Mesodermal cell (in vitro differentiated cells): ENCODE results near the gene LCA5L.

ENCODE experiments used
- H3K27ac ChIP-seq: 2 replicates; pipeline ENCODE4 v1.7.0; 2013; ENCODE audit warnings: mild to moderate bottlenecking, low read depth, low read length, moderate library complexity; ENCODE audit not compliant: severe bottlenecking
- H3K36me3 ChIP-seq: 2 replicates; pipeline ENCODE4 v1.7.1; 2013; ENCODE audit warnings: mild to moderate bottlenecking, low read length, moderate library complexity; ENCODE audit not compliant: control insufficient read depth, insufficient read depth
- H3K4me1 ChIP-seq: one replicate; pipeline ENCODE4 v1.7.1; 2013; ENCODE audit warnings: mild to moderate bottlenecking, low read length; ENCODE audit not compliant: insufficient read depth, control insufficient read depth, poor library complexity, severe bottlenecking
- H3K4me3 ChIP-seq: 2 replicates; pipeline ENCODE4 v1.7.0; 2013; ENCODE audit warnings: low read length, control low read depth, mild to moderate bottlenecking; ENCODE audit not compliant: insufficient read depth, poor library complexity, severe bottlenecking; ENCODE audit errors: extremely low read depth
- H3K9me3 ChIP-seq: 2 replicates; pipeline ENCODE4 v1.7.1; 2013; ENCODE audit warnings: mild to moderate bottlenecking, low read length, moderate library complexity; ENCODE audit not compliant: control insufficient read depth
- WGBS, 2 experiments: methylation state at CpG; one replicate each; pipeline ENCODE4 v1.1.5; 2013; ENCODE audit warnings: missing lambda C conversion rate in 2 of 2; ENCODE audit not compliant: insufficient coverage in 2 of 2; 5-methylcytosine and 5-hydroxymethylcytosine counted together

The LCA5L gene

DNA sequence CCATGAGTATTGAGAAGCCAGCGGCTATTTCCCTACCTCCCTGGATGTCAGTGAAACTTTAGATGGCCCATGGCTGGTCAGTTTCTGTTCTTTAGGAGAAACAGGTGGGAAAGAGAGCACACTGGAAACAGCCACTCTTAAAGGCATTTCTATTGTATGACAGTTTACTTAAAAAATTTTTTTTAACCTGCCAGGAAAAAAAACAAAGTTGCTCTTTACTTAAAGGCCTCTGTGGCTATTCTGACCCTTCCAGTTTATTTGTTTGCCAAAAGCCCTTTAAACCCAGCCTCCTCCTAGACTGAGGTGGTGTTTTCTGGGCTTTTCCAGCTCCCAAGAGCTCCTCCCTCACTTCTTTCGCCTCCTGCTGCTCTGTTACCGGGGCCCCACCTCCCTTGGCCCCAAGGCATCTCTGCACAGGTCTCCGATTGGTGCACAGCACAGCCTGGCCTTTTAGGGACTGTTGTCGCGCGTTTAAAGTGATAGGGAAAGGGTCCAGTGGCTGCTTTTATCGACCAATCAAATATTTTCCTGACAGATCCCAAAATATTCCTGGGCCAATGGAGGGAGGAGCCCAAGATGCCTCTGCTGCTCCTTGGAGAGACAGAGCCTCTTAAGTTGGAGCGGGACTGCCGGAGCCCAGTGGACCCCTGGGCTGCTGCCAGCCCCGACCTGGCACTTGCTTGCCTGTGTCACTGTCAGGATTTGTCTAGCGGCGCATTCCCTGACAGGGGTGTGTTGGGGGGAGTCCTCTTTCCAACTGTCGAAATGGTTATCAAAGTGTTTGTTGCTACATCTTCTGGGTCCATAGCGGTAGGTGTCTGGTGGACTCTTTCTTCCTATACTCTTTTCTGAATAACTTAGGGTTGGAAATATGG lies 6.0 kb upstream of the LCA5L start, which contains the start of gene SH3BGR:
Gene SH3BGR, plus strand, starts transcription at position 639 of the 875 bp plus-strand sequence. Its CDS starts 127 bp downstream, at position 766.
- Histone ChIP-seq H3K4me1 (no peaks in the 10 kb centered on the region), H3K36me3 (no peaks in the 10 kb centered on the region), H3K4me3 (peak within 1 kb of the TSS; percentile 12), H3K27ac (peak within 1 kb of the TSS; percentile 47), H3K9me3 (no peaks in the 10 kb centered on the region)
- WGBS, 2 experiments = 43 to 46% methylated on average over 10 of the region's 15 CpGs

DNA sequence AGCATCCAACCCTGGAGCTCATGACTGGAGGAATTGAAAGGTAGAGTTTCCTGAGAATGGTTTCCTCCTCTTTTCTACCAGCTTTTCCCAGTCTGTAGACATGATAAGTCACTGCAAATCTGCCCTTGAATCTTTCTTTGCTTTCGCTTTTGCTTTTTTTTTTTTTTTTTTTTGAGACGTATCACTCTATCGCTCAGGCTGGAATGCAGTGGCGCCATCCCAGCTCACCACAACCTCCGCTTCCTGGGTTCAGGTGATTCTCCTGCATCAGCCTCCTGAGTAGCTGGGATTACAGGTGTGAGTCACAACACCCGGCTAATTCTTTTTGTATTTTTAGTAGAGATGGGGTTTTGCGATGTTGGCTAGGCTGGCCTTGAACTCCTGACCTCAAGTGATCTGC lies 1.7 kb upstream of the LCA5L start:
- no peaks in the 10 kb centered on the region for H3K9me3 ChIP-seq

DNA sequence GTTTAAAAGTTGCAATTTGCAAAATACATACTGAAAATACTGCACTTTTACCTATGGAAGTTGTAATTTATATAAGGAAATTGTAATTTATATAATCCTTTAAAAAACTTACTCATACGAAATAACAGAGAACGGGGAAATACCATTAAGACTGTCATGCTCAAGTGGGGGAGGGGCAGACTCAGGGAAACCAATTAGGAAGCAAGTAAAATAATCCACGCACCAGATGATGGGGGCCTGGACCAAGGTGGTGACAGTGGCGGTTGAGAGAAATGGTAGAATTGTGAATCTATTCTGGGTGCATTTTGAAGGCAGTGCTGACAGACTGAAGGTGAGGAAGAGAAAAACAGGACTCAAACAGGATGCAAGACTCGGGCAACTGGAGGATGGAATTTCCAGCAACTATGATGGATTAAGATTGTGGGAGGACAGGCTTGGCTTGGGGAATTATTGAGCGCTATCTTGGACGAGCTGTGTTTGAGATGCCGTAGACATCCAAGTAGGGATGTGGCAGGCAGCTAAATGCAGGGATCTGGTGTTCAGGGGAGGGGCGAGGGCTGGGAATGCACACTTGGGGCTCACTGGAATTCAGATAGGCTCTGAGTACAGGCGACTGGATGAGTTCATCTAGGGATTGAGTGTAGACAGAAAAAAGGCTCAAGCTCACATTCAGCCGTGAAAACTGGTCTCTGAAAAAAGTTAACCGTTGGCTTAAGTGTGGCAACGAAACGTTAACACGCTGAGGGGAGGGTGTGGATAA lies 977 bp downstream of the LCA5L start:
- WGBS, 2 experiments = 20 to 23% methylated on average over 13 of the region's 15 CpGs
- Histone ChIP-seq H3K27ac (peak overlapping the region; percentile 96), H3K4me1 (peaks cover 6% of the 10 kb centered on the region), H3K9me3 (no peaks in the 10 kb centered on the region), H3K4me3 (peak overlapping the region; percentile 83), H3K36me3 (no peaks in the 10 kb centered on the region)

More for the DNA sequence above, 1.7 kb upstream of the LCA5L start:
- H3K4me1 ChIP-seq = peaks cover 6% of the 10 kb centered on the region
- H3K27ac ChIP-seq = no peak overlapping the region
- no peaks in the 10 kb centered on the region for H3K36me3 ChIP-seq
- no peak overlapping the region for H3K4me3 ChIP-seq
- 93 to 100% methylated on average over 3 to 4 of the region's 7 CpGs for WGBS, 2 experiments

DNA sequence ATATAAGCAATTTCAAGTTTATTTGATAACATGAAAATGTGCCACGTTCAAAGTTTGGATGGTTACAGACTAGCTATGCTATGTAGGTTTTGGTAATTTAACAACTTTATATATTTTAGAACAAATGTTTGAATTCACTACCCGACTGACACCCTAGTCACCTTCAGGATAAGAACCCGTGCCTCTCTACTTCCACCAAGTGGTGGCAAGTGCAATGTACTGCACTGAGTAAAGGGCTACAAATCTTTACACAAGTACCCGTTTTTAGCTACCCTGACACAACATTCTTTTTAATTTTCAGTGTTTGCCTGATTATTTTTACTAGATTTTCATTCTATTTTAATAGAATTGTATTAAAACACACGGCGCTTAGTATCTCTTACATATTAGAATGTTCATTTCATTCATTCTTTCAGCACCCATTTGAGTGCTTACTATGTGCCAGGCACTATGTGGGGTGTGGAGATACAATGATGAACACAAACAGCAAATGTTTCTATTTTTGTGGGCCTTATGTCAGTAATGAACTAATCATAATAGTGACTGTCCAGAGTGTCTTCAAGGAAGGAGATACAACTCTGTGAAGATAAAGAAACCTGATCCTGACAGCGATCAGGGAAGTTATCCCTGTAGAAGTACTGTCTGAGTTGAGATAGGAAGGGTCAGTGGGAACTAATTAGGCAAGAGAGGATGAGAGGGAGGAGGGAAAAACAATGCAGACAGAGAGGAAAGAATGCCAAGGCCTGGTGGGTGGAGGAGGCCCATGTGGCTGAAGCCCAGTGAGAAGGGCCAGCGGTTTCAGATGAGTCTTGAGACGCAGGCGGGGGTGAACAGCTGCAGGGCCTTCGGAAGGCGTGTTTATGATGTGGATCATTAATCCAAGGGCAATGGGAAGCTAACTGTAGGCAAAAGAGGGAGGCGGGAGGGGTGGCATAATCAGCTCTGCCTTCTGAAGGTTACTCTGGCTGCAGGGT lies 3.8 kb downstream of the LCA5L start:
- Histone ChIP-seq H3K9me3 (no peaks in the 10 kb centered on the region), H3K36me3 (no peaks in the 10 kb centered on the region), H3K27ac (no peak overlapping the region), H3K4me3 (no peak overlapping the region), H3K4me1 (peaks cover 6% of the 10 kb centered on the region)
- WGBS, 2 experiments = 79 to 88% methylated on average over 7 to 8 of the region's 13 CpGs

DNA sequence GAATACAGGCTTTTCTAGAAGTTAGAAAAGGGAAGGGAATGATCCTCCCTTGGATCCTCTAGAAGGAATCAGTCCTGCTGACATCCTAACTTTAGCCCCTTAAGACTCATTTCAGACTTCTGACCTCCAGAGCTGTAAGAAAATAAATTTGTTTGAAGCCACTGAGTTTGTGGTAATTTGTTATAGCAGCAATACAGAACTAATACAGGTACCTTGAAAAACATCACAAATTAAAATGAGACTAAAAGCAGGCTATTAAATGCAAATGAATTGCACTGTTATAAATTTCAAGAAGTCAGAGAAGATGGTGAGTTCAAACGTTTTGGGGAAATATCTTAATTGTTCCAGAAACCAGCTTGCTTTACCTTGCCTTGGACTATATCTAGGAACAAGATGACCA lies 6.3 kb downstream of the LCA5L start:
- H3K4me3 ChIP-seq = no peak overlapping the region
- 67% methylated on average over 1 of the region's 1 CpG for WGBS, 2 experiments
- H3K9me3 ChIP-seq = no peaks in the 10 kb centered on the region

DNA sequence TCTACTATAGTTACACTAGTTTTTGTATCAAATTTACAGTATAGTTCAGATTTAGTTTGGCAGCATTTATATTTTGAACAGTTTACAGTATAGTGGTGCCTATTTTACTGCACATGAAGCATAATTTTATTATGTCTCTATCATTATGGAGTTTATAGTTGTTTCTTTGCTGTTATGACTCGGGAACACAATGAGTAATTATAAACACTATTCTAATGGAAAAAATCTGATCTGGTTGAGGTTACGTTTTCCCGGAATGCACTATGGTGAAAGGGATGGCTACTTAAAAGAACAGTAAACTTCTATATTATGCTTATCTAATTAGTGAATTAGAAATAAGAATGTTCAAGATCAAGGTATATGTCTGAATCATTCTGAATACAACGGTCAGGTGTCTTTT lies 10.6 kb downstream of the LCA5L start:
- H3K9me3 ChIP-seq = no peaks in the 10 kb centered on the region
- no CpG with 5 or more reads among the region's 4 CpGs for WGBS, 2 experiments
- no peak overlapping the region for H3K4me3 ChIP-seq
- H3K27ac ChIP-seq = no peak overlapping the region
- H3K36me3 ChIP-seq = no peaks in the 10 kb centered on the region
- H3K4me1 ChIP-seq = peaks cover 11% of the 10 kb centered on the region

More for the DNA sequence above, 6.3 kb downstream of the LCA5L start:
- peaks cover under 1% of the 10 kb centered on the region for H3K4me1 ChIP-seq
- no peak overlapping the region for H3K27ac ChIP-seq
- H3K36me3 ChIP-seq = no peaks in the 10 kb centered on the region

DNA sequence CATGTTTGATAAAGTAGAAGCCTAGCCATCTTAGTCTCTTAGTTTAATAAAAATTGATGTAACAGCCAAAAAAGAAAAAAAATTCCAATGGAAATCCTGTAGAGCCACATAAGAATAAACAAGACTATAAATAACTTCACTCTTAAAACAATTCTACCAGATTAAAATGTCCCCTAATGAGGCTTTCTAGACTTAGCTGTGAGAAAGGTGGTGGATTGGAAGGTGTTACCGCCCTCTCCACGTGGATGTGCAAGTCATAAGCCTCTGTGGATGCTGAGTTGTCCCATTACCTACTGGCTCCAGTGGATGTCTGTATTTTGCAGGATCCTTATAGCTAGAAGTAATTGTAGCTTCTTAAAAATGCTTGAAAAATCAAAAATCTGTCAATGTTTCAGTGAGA lies 14.6 kb downstream of the LCA5L start:
- Histone ChIP-seq H3K27ac (no peak overlapping the region), H3K4me3 (no peak overlapping the region), H3K36me3 (no peaks in the 10 kb centered on the region), H3K4me1 (peaks cover 12% of the 10 kb centered on the region), H3K9me3 (peaks cover 3% of the 10 kb centered on the region)
- 67% methylated on average over 2 of the region's 2 CpGs; no CpG with 5 or more reads in 1 of the 2 experiments for WGBS, 2 experiments

DNA sequence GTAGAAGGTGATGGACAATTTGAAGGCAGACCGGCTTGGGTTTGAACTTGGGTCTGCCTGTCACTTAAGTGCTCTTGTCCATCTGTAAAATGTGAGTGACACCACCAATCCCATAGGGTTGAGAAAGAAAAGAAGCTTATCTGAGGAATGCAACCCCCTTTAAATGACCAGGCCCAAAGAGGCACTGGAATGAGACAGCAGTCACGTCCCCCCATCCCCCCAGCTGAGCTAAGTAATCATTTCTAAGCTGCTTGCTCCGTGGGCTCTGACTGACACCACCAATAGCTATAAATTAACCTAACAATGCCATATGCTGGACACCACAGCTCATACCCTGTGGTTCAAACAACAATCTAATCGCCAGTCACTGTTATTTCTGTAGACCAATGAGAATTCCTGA lies 15.1 kb downstream of the LCA5L start:
- Histone ChIP-seq H3K4me3 (no peak overlapping the region), H3K36me3 (no peaks in the 10 kb centered on the region), H3K27ac (peak overlapping the region; percentile 23), H3K4me1 (peaks cover 12% of the 10 kb centered on the region), H3K9me3 (peaks cover 3% of the 10 kb centered on the region)
- 57 to 59% methylated on average over 3 of the region's 4 CpGs for WGBS, 2 experiments

DNA sequence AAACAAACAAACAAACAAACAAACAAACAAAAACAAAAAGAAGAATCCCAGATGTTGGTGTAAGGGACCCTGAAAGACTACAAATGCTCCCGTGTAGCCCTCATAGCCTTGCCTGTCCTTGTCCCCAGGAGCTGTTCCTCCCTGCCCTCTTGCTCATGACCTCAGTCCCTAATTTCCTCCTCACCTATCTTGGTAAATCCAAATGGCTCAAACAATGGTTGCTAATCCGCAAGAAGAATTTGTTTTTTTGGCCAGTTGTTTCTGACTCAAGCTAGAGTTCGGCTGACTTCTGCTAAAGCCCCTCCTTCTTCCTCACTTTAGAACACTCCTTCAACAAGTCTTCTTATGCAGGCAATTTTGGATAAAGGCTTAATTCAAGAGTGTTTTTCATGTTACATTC lies 15.6 kb downstream of the LCA5L start:
- 96% methylated on average over 2 of the region's 3 CpGs; no CpG with 5 or more reads in 1 of the 2 experiments for whole genome bisulfite sequencing, 2 experiments
- Histone ChIP-seq H3K27ac (peak overlapping the region; percentile 23), H3K4me3 (no peak overlapping the region), H3K4me1 (peaks cover 12% of the 10 kb centered on the region), H3K36me3 (no peaks in the 10 kb centered on the region), H3K9me3 (peaks cover 3% of the 10 kb centered on the region)

DNA sequence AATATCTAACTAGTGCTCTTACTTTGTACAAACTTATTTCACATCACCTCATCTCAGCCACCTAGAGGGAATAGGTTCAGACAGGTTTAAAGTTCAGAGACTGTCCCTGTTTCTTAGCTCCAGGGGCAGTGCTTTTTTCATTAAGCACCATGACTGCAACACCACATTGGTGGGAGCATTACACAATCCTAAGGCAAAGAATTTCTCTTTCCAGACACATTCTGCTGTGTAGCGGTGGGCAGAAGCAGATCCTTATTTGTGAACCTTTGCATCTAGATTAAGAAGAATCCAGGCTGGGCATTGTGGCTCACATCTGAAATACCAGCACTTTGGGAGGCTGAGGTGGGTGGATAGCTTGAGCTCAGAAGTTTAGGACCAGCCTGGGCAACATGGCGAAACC lies 16.1 kb downstream of the LCA5L start:
- no peaks in the 10 kb centered on the region for H3K36me3 ChIP-seq
- no peak overlapping the region for H3K4me3 ChIP-seq
- H3K9me3 ChIP-seq = peaks cover 3% of the 10 kb centered on the region
- no peak overlapping the region for H3K27ac ChIP-seq
- peaks cover 12% of the 10 kb centered on the region for H3K4me1 ChIP-seq
- 67 to 100% methylated on average over 1 of the region's 2 CpGs for WGBS, 2 experiments
